SKM-1 treated with dmso at 0.1 percent for 144 hours (cell line): ENCODE data around the gene SLC38A2.
"Not testable (repeated sequence)": the region's sequence is repeated elsewhere in the genome, so short reads cannot be mapped to it uniquely, and the experiment has no call there.

Source experiments
- DNase-seq: peaks from one replicate; lab custom pipeline; 2025; ENCODE audit not compliant: unreplicated experiment; lab: John Stamatoyannopoulos, UW

SLC38A2 gene

DNA sequence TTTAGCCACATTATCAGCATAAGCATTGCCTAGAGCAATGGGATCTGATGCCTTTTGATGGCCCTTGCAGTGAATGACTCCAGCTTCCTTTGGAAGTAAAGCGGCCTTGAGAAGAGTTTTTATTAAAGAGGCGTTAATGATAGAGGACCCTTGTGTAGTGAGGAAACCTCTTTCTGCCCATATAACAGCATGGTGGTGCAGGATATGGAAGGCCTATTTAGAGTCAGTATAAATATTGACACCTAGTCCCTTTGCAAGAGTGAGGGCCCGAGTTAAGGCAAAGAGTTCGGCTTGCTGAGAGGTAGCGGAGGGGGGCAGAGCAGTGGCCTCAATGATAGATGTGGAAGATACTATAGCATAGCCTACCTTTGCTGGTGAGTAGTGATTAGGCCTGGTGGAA is 47.5 kb downstream of the SLC38A2 start:
- not testable (repeated sequence) for DNase-seq

DNA sequence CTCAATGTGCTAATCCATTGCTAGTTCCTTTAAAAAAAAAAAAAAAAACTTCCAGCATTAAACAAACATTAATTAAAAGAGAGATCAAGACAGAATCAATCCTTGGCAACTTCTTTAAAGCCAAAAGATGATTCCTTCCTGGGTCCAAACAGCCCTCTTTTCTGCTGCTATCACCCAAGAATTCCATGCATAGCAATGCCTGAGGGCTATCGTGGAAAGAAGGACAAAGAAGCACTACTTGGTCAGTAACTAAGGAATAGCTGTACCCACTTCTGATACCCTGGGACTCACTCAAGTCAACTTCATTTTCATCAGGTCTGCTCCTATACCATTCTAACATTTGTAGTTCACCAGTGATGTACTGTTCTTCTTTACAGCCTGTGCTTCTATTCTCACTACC is 51.8 kb downstream of the SLC38A2 start:
- no peak for DNase-seq

DNA sequence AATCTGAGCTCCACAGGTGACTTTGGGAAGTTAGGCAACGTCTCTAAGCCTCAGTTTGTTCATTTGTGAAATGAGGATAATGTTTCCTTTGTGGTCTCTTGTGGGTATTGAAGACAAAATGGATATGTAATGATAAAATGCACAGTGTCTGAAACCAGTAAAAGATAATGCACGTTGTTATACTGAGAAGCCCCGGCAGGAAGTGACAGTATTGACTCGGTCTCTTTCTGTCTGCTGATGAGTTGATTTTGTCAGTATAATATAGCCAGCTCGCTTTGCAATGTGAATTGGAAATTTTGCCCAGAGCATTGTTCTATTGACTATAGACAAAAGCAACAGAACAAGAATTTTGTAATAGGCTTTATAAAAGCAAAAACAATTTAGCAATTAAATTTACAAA is 54.5 kb downstream of the SLC38A2 start:
- DNase-seq: no peak
